ENCODE data around the gene MCF2L2.
A peak's percentile ranks its signal among the peaks of the same experiment; 100 is the strongest.
"Not testable (repeated sequence)": the region's sequence is repeated elsewhere in the genome, so short reads cannot be mapped to it uniquely, and the experiment has no call there.

MCF2L2 gene

GRCh38 chr3:183396662-183397391 lies 31.6 kb downstream of the MCF2L2 start:
- no peak for DNase-seq (ENCODE audit: low read depth in 2 of 2)

GRCh38 chr3:183394150-183394549 lies 34.3 kb downstream of the MCF2L2 start:
- DNase-seq (ENCODE audit: low read depth in 2 of 2), result no peak

GRCh38 chr3:183393625-183394024 lies 34.8 kb downstream of the MCF2L2 start:
- DNase-seq (ENCODE audit: low read depth in 2 of 2), result no peak

GRCh38 chr3:183392186-183393034 lies 36.0 kb downstream of the MCF2L2 start:
- no peak for DNase-seq (ENCODE audit: low read depth in 2 of 2)

- no peak for DNase-seq (ENCODE audit: low read depth in 2 of 2)
These were observed 37.0 kb downstream of the MCF2L2 start for GRCh38 chr3:183391460-183391859.

- no peak for DNase-seq (ENCODE audit: low read depth in 2 of 2)
These were observed 37.6 kb downstream of the MCF2L2 start for GRCh38 chr3:183390844-183391243.

- no peak for DNase-seq (ENCODE audit: low read depth in 2 of 2)
These were observed 40.1 kb downstream of the MCF2L2 start for GRCh38 chr3:183388213-183388895.

GRCh38 chr3:183387797-183388196 lies 40.6 kb downstream of the MCF2L2 start:
- DNase-seq (ENCODE audit: low read depth in 2 of 2), result no peak

GRCh38 chr3:183386651-183387050 lies 41.8 kb downstream of the MCF2L2 start:
- no peak for DNase-seq (ENCODE audit: low read depth in 2 of 2)

- DNase-seq (ENCODE audit: low read depth in 2 of 2), result peak; percentile 33 to 50
These were observed 42.5 kb downstream of the MCF2L2 start for GRCh38 chr3:183385698-183386613.

- no peak for DNase-seq (ENCODE audit: low read depth in 2 of 2)
These were observed 46.7 kb downstream of the MCF2L2 start for GRCh38 chr3:183381673-183382072.

- no peak for DNase-seq (ENCODE audit: low read depth in 2 of 2)
These were observed 47.2 kb downstream of the MCF2L2 start for GRCh38 chr3:183381179-183381578.

- no peak for DNase-seq (ENCODE audit: low read depth in 2 of 2)
These were observed 49.5 kb downstream of the MCF2L2 start for GRCh38 chr3:183378951-183379350.

- DNase-seq (ENCODE audit: low read depth in 2 of 2), result no peak
These were observed 49.9 kb downstream of the MCF2L2 start for GRCh38 chr3:183378545-183378944.

GRCh38 chr3:183378008-183378407 lies 50.4 kb downstream of the MCF2L2 start:
- DNase-seq (ENCODE audit: low read depth in 2 of 2), result no peak

- DNase-seq (ENCODE audit: low read depth in 2 of 2), result peak in 1 of 2 donors; percentile 16
These were observed 51.0 kb downstream of the MCF2L2 start for GRCh38 chr3:183377307-183377959.

- DNase-seq (ENCODE audit: low read depth in 2 of 2), result no peak
These were observed 52.6 kb downstream of the MCF2L2 start for GRCh38 chr3:183375787-183376186.

GRCh38 chr3:183375337-183375736 lies 53.1 kb downstream of the MCF2L2 start:
- DNase-seq (ENCODE audit: low read depth in 2 of 2), result no peak

GRCh38 chr3:183372911-183373310 lies 55.5 kb downstream of the MCF2L2 start:
- no peak for DNase-seq (ENCODE audit: low read depth in 2 of 2)

- not testable (repeated sequence) for DNase-seq (ENCODE audit: low read depth in 2 of 2)
These were observed 56.8 kb downstream of the MCF2L2 start for GRCh38 chr3:183371600-183371968.

GRCh38 chr3:183370391-183370790 lies 58.0 kb downstream of the MCF2L2 start:
- DNase-seq (ENCODE audit: low read depth in 2 of 2), result no peak
